Testis (tissue), 3 donors: ENCODE data around the gene MAST4. TPM values are rescaled to one million over a fixed set of nuclear protein-coding genes. Genes with fewer than 3 reads are reported as not detected.

Source experiments
- DNase-seq: peaks from one replicate; pipeline ENCODE4 v3.0.0-alpha.2; 2019
- H3K27ac ChIP-seq, 2 donors: fragments of 200-600 bp; sonication (generic); one replicate each; pipeline ENCODE4 v1.5.1; 2019
- H3K27me3 ChIP-seq: fragments of 200-600 bp; sonication (generic); one replicate; pipeline ENCODE4 v1.5.1; 2019
- H3K36me3 ChIP-seq: fragments of 200-600 bp; sonication (generic); one replicate; pipeline ENCODE4 v1.5.1; 2017; ENCODE audit warnings: low read depth; ENCODE audit errors: missing control alignments
- H3K4me1 ChIP-seq: fragments of 200-600 bp; sonication (generic); one replicate; pipeline ENCODE4 v1.5.1; 2019
- H3K4me3 ChIP-seq, 2 donors: fragments of 200-600 bp; sonication (generic); one replicate each; pipeline ENCODE4 v1.5.1; 2017 to 2019
- H3K9me3 ChIP-seq: fragments of 200-600 bp; sonication (generic); one replicate; pipeline ENCODE4 v1.5.1; 2017
- POLR2A ChIP-seq: fragments of 450-650 bp; IDR thresholded peaks from one replicate; pipeline ENCODE4 v1.6.1; 2017; ENCODE audit warnings: antibody characterized with exemption, mild to moderate bottlenecking, moderate library complexity
- WGBS, 2 donors: methylation state at CpG; one replicate each; pipeline ENCODE4 v1.1.5; 2018; 5-methylcytosine and 5-hydroxymethylcytosine counted together
- intact Hi-C: fragments of 100-400 bp; cut with DNase I; formaldehyde crosslinking; loops from one replicate; pipeline ENCODE4 v1.15.1; 2023; ENCODE audit warnings: low total_unique reads
- polyA plus RNA-seq: library from polyadenylated mRNA; stranded (reverse); fragments of 350-450 nt; fragmentation: Illumina TruSeq; extraction: RNeasy Lipid Tissue Mini Kit (QIAGEN cat#74804); gene quantifications from one replicate; pipeline ENCODE4 v1.2.3, GENCODE V29; 2014; ENCODE audit warnings: low read depth, low replicate concordance; ENCODE audit not compliant: insufficient read depth
- total RNA-seq, 2 donors: library from RNA; depleted of rRNA; stranded (reverse); fragments of >200 nt; gene quantifications; one replicate each; pipeline ENCODE4 v1.2.3, GENCODE V29; 2016
- TF ChIP-seq, protein P1 (sequence below), 3 experiments: fragments of 450-650 bp in 2 of 3; fragments of 200-600 bp in 1 of 3; sonication (generic) in 1 of 3; IDR thresholded peaks; one replicate each; pipeline ENCODE4 v1.5.1; 2016 to 2019; ENCODE audit warnings: antibody characterized with exemption in 3 of 3, mild to moderate bottlenecking in 2 of 3, moderate library complexity in 1 of 3

The MAST4 gene
- total and polyA plus RNA-seq, 3 donors from 2014 or later: 27.2 to 56.4 (median 51.4) TPM

DNA sequence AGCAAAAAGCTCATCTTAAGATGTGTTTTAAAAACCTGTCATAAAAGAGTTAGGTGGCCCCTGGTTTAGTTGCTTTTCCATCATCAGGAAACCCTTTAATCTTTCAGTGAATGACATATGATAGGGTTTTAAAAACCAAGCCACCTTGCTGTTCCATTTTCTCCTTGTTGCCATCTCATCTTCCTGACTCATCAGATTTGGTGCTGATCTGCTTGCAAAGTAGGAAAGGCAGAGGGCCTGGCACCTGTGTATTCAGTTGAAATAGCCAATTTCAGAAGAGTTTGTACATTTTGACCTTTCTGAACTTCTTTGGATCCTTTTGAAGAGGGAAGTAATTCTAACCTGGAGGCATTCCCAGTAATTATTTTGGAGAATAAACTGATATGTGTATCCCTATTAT lies 327.7 kb downstream of the MAST4 start:
- DNase-seq: no peak

DNA sequence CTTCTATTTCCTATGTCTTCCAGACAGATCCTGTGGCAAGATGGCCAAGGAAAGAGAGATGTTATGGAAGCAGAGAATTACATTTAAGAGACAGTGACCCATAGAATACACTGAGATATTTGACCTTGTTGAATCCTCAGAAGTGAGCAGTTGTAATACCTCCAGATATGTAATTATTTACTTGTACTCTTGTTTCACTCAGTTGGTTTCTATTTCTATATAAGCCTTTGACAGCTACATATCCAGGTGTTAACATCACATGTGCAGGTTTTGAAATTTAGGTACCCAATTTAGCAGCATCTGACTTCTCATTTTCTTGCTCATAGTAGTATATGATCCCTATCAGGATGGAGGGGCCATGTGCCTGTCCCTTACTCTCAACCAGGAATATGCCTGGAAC lies 330.9 kb downstream of the MAST4 start:
- intact Hi-C loops: no loop called here
- DNase-seq: no peak
- TF ChIP-seq POLR2A: no peak
- no peak overlapping the region for H3K27ac ChIP-seq
- H3K9me3 ChIP-seq: no peaks in the 10 kb centered on the region
- H3K4me1 ChIP-seq: no peaks in the 10 kb centered on the region
- H3K27me3 ChIP-seq: no peaks in the 10 kb centered on the region
- H3K4me3 ChIP-seq: no peak overlapping the region
- H3K36me3 ChIP-seq: no peaks in the 10 kb centered on the region

More for the DNA sequence above, 327.7 kb downstream of the MAST4 start:
- Histone ChIP-seq H3K27me3 (no peaks in the 10 kb centered on the region), H3K9me3 (no peaks in the 10 kb centered on the region), H3K4me1 (no peaks in the 10 kb centered on the region), H3K27ac (no peak overlapping the region), H3K36me3 (no peaks in the 10 kb centered on the region), H3K4me3 (no peak overlapping the region)
- intact Hi-C loops: no loop called here
- TF ChIP-seq POLR2A: no peak
- TF ChIP-seq, protein P1, sequence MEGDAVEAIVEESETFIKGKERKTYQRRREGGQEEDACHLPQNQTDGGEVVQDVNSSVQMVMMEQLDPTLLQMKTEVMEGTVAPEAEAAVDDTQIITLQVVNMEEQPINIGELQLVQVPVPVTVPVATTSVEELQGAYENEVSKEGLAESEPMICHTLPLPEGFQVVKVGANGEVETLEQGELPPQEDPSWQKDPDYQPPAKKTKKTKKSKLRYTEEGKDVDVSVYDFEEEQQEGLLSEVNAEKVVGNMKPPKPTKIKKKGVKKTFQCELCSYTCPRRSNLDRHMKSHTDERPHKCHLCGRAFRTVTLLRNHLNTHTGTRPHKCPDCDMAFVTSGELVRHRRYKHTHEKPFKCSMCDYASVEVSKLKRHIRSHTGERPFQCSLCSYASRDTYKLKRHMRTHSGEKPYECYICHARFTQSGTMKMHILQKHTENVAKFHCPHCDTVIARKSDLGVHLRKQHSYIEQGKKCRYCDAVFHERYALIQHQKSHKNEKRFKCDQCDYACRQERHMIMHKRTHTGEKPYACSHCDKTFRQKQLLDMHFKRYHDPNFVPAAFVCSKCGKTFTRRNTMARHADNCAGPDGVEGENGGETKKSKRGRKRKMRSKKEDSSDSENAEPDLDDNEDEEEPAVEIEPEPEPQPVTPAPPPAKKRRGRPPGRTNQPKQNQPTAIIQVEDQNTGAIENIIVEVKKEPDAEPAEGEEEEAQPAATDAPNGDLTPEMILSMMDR (IDR thresholded peaks at IDR 0.05): no peak

DNA sequence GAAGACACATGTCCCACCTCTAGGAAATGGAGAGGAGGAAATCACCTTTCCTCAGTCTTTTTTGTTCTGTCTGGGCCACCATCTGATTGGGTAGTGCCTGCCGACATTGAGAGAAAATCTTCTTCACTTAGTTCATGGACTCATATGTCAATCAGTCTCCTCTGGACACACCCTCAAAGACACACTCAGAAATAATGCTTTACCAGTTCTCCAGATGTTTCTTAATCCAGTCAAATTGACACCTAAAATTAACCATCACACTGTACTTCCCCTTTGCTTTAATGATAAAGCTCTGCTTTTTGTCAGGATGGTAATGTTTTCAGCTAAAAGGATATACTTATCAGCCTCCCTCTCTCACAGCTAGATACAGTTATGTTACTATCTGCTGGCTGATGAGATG lies 333.1 kb downstream of the MAST4 start:
- H3K27ac ChIP-seq: no peak overlapping the region
- intact Hi-C loops: no loop called here
- no peak overlapping the region for H3K4me3 ChIP-seq
- H3K36me3 ChIP-seq: no peaks in the 10 kb centered on the region
- no peaks in the 10 kb centered on the region for H3K4me1 ChIP-seq
- H3K9me3 ChIP-seq: no peaks in the 10 kb centered on the region
- TF ChIP-seq, protein P1 (IDR thresholded peaks at IDR 0.05): no peak
- TF ChIP-seq POLR2A: no peak
- WGBS, 2 donors: 88 to 100% methylated on average over 1 of the region's 1 CpG
- DNase-seq: no peak
- H3K27me3 ChIP-seq: no peaks in the 10 kb centered on the region

DNA sequence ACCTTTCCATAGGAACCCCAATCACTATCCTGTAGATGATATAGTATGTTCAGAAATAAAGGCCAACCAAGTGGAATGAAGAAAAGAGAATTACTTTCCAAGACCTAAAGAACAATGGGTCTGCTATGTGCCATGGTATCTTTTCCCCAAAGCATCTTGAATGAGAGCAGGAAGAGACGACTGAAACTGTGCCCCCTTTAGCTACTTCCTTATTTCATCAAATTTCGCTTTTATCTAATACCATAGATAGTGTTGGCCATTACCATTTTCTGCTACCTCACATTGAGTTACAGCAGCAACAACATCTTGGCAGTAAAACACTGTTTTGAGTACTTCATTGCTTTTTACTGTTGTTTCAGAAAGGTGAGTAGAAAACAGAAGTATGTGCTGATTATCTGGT lies 333.8 kb downstream of the MAST4 start:
- no peak for TF ChIP-seq POLR2A
- TF ChIP-seq, protein P1 (IDR thresholded peaks at IDR 0.05): no peak
- Histone ChIP-seq H3K27me3 (no peaks in the 10 kb centered on the region), H3K27ac (no peak overlapping the region), H3K4me1 (no peaks in the 10 kb centered on the region), H3K9me3 (no peaks in the 10 kb centered on the region), H3K36me3 (no peaks in the 10 kb centered on the region), H3K4me3 (no peak overlapping the region)
- 78 to 88% methylated on average over 2 of the region's 2 CpGs for whole genome bisulfite sequencing, 2 donors
- no peak for DNase-seq
- intact Hi-C loops: no loop called here

DNA sequence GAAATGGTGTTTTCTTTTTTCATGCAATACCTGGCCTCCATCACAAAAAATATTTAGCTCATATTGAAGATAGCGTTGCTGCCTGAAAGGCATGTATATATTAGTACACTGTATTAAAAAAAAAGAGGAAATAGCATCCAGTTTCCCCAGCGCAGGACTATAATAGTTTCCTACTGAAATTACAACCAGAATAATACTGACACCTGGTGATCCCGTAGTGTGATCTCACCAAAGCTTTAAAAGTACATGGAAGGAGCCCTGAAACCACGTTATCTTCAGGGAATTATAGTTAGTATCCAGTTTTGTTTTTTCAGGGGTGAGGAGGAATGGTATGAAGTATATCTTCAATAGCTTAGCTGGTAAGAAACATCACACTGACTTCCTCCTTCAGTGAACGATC lies 335.5 kb downstream of the MAST4 start:
- Histone ChIP-seq H3K27me3 (no peaks in the 10 kb centered on the region), H3K36me3 (no peaks in the 10 kb centered on the region), H3K4me1 (no peaks in the 10 kb centered on the region), H3K4me3 (no peak overlapping the region), H3K9me3 (no peaks in the 10 kb centered on the region), H3K27ac (no peak overlapping the region)
- 84 to 86% methylated on average over 5 of the region's 5 CpGs for WGBS, 2 donors
- intact Hi-C loops: no loop called here
- TF ChIP-seq, protein P1 (IDR thresholded peaks at IDR 0.05): no peak
- TF ChIP-seq POLR2A: no peak
- DNase-seq: no peak
